IMR-90 (cell line): Measurements from ENCODE around the gene FDPS.

ENCODE experiments used
- CHD1 ChIP-seq: IDR thresholded peaks from 2 replicates; pipeline ENCODE4 v1.6.1; 2012; ENCODE audit warnings: low read depth, low read length, improper control_type of control experiment
- CTCF ChIP-seq: conservative IDR thresholded peaks from 2 replicates; pipeline ENCODE4 v1.5.1; 2012; ENCODE audit warnings: mild to moderate bottlenecking, low read depth, low read length, improper control_type of control experiment
- ELK1 ChIP-seq: fragments of 150-350 bp; IDR thresholded peaks from 2 replicates; pipeline ENCODE4 v1.6.1; 2016; ENCODE audit warnings: low read depth, mild to moderate bottlenecking, low read length, moderate library complexity, borderline replicate concordance
- FOS ChIP-seq: fragments of 150-350 bp; IDR thresholded peaks from 2 replicates; pipeline ENCODE4 v1.6.1; 2016; ENCODE audit warnings: low read depth, low read length
- MXI1 ChIP-seq: IDR thresholded peaks from 2 replicates; pipeline ENCODE4 v1.6.1; 2012; ENCODE audit warnings: low read depth, mild to moderate bottlenecking, low read length, moderate library complexity, borderline replicate concordance
- NFE2L2 ChIP-seq: fragments of 150-350 bp; IDR thresholded peaks from 2 replicates; pipeline ENCODE4 v1.6.1; 2016; ENCODE audit warnings: low read depth, mild to moderate bottlenecking, low read length
- POLR2A ChIP-seq: IDR thresholded peaks from 2 replicates; pipeline ENCODE4 v1.6.1; 2012; ENCODE audit warnings: mild to moderate bottlenecking, low read depth, low read length
- RAD21 ChIP-seq: IDR thresholded peaks from 2 replicates; pipeline ENCODE4 v1.6.1; 2012; ENCODE audit warnings: low read length, improper control_type of control experiment
- SMC3 ChIP-seq: fragments of 150-350 bp; IDR thresholded peaks from 2 replicates; pipeline ENCODE4 v1.6.1; 2016; ENCODE audit warnings: low read depth, mild to moderate bottlenecking, antibody characterized with exemption, low read length, moderate library complexity

GRCh38 chr1:155295942-155296267 is 12.8 kb upstream of the FDPS start:
- no peak for TF ChIP-seq POLR2A
- no peak for TF ChIP-seq CTCF
- TF ChIP-seq RAD21: no peak
- no peak for TF ChIP-seq NFE2L2
- no peak for TF ChIP-seq CHD1
- no peak for TF ChIP-seq MXI1
- no peak for TF ChIP-seq SMC3
- TF ChIP-seq FOS: no peak
- TF ChIP-seq ELK1: no peak
